GM19372 (cell line): Measurements from ENCODE around the gene MTFR2.

Experiments used
- ATAC-seq: cut with Tn5 transposase; IDR thresholded peaks from one replicate; pipeline ENCODE4 v1.9.1; 2021; ENCODE audit warnings: mild to moderate bottlenecking, low read depth, moderate library complexity; ENCODE audit not compliant: unreplicated experiment

Gene MTFR2

DNA sequence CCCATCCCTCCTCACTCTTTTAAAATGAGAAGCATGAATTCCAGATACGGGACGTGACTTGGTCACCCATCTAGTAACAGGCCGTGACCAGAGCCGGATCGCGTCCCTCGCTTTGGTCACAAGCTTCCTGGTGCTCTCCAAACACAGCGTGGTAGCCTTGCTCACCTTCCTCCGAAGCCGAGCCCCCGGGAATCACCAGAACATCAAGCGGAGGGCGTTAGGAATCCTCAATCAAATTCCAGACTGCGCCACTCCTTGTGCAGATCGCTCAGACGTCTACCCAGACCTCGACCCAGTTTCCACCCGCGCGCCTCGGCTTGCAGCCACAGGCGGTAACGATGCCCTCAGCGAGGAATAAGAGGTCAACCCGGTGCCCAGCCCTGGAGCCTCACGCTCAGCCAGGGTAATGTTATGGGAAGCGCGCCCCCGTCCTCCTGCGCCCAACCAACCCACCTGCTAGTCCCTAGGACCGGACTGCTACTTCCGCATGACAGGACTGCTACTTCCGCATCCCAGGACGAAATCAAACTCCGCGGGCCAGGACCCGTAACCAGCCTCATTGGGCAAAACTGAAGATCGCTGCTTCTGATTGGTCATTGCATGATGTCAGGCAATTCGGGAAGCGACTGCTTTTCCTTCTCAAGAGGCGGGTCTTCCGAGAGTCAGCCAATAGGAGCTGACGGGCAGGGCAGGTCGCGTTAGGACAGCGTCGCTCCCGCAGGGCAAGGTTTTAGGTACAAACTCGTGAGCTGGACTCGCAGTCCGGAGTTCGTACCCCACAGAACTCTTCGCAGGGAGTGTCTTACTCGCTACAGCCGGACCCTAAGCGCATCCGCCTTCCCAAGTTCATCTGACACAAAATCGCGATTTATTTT is at the start of gene MTFR2:
Gene MTFR2, minus strand, starts transcription at position 501 of the 875 bp plus-strand sequence. CDS start 1,212 bp downstream, outside the sequence.
- ATAC-seq, result peak; percentile 96

DNA sequence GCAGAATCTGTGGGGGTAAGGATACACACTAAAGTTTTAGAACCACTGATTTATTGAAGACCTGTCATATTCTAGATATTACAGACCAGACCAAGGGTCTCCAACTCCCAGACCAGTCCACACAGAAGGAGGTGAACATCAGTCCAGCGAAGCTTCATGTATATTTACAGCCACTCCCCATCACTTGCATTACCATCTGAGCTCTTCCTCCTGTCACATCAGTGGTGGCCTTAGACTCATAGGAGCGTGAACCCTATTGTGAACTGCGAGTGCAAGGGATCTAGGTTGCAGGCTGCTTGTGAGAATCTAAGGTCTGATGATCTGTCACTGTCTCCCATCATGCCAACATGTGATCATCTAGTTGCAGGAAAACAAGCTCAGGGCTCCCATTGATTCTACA is 44.5 kb upstream of the MTFR2 start:
- no peak for ATAC-seq

DNA sequence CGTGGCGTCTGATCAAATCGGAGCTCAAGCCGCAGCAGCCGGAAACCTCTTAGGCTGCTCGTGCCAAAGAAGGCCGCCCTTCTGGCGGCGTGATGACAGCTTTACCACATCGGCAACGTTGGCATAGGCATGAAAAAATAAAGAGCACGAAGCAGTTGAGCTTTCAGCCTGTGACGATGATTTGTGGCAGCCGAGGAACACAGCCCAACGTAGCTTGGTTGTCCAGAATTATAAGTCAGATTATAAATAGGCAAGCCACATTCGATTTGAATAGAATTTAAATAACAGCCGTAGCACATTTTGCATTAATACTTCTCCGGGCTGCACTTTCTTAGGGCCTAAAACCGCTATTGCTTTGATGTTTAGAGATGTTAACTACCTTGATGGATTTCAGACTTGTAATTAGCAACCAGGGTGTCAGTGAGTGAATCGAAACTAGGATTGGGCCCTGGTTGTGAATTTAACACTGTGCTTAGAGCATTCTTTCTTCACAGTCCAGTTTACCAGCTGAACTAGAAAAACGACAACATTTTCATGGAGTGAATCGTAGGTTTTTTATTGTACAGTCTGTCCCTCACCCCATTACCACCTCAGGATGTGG is 40.4 kb upstream of the MTFR2 start:
- peak; percentile 20 for ATAC-seq

DNA sequence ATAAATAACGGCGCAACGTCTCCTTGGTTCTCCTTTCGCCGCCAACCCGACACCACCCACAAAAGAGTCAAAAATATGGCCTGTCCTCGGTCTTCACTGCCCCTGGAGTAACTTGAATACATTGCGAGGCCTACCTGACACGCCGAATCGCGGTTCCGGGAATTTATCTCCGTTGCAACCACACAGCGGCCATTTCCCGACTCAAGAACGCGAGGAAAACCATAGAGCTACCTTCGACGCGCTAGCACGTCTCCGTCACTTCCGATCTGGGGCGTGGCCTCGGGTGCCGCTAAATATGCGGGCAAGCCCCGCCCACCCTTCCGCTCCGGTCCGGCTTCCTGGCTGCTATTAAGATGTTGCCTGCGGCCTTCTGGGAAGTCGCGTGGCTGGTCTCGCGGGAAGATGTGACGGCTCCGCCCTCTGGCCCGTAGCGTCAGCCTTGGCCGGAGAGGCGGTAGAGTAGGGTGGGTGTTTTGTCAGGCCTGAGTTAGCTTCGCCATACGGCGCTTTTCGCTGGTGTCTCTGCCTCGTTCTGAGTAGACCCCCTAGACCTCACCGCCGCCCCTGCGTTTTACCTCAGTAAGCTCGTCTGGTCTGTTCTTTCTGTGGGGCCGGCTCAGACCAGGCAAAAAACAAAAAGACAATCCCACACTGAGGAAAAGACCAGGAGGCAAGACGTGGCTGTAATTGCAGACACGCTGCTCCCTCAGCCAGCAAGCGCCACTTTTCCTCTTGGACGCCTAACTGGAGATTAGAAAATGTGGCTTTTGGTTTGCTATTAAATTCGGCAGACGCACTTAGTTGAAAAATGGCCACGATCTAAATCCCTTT is 39.7 kb upstream of the MTFR2 start, which contains the start of gene BCLAF1:
Gene BCLAF1, minus strand, starts transcription at position 268 of the 831 bp plus-strand sequence. CDS start 9,980 bp downstream, outside the sequence.
- ATAC-seq, result peak; percentile 78

DNA sequence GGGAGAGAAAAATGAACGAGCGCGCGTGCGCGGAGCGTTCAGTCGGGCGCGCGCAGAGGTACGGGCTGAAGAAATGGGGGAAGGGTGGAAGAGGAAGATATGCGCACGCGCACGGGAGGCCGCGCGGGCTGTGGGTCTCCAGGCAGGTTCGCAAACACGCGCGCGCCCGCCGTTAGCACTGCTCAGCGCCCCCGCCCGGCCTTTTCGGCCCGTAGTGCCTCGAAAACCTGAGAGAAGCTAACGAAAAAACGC is 39.1 kb upstream of the MTFR2 start:
- ATAC-seq, result peak; percentile 33

DNA sequence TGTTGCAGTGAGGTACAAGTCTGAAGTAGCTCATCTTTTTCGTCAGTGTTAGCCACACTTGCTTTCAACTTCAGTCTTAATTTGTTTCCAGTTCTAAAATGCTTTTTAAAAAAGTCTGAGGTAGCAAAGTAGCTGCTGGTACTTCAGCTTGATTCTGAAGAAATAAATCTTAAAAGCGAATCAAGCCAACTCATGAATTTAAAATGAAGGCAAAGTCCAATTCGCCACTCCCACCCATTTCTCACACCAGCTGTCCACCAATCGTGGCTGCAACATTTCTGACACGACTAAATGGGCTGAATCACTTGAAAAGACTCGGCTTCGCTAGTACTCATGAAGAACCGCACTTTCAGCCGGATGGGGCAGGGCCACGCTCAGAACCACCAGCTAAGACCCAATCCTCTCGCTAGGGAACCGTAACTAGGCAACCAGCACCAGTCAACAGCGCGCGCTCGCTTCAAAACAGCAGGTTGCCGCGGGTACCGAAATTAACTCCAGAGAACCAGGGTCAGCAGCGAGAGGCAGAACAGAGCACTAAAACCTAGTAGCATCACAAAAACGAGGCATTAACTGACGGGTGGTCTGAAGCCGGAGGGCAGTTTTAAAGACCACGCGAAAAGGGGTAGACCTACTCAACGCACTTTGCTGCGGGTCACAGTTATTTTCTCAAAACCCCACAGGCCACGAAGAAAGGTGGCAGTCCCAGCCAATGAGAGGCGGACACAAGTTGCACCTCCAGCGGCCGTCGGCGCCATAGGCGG is 38.6 kb upstream of the MTFR2 start:
- no peak for ATAC-seq

DNA sequence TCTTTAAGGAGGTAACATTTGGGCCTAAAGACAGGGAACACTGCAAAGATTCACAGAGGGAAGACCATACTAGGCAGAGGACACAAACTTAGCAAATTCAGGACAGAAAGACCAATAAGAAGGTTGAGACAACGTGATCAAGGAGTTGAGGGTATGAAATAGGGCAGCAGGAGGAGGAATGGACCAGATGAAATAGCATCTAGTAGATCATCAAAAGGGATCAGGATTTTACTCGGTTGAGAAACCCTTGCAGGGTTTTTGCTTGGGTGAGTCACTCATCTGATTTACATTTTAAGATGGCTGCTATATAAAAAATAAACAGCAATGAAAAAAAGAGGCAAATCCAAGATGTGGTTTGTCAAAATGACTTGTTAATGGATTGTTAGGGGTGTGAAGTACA is 34.8 kb upstream of the MTFR2 start:
- no peak for ATAC-seq

DNA sequence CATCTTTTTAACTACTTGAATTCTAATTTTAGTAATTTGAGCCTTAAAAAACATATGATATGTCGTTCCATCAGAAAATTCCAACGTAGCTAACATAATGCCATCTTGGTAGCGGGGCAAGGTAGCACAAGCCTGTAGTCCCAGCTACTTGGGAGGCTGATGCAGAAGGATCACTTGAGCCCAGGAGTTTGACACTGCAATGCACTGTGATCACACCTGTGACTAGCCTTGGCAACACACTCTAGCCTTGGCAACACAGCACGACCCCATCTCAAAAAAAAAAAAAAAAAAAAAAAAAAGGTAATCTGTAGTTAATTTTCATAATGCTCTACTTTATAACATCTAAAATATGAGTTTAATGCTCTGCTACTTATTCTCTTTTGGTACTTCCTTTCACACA is 32.8 kb upstream of the MTFR2 start:
- no peak for ATAC-seq

DNA sequence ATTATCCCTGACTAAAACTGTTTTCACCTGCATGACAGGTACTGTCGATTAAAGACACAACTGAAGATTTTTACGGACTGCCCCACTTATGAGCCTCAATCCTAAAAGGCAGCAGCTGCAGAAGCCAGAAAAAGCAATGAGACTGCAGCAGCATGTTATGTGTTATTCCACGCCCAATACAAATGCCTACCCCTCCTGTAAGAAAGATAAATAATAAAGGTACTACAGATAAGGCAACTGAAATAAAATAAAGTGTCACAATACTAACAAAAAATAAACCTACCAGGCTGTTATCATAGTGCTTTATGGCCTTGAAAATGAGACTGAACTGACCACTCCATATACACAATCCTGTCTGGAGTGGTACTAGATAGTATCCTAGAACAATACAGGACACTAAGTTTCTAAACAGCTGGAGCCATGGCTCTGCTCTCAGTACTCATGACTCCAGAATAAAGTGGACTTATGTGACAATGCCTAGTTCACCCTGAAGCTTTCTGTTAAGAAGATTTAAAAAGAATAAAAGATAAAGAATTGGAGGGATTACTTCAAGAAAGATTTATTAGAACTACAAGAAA is 30.0 kb upstream of the MTFR2 start:
- ATAC-seq, result no peak

DNA sequence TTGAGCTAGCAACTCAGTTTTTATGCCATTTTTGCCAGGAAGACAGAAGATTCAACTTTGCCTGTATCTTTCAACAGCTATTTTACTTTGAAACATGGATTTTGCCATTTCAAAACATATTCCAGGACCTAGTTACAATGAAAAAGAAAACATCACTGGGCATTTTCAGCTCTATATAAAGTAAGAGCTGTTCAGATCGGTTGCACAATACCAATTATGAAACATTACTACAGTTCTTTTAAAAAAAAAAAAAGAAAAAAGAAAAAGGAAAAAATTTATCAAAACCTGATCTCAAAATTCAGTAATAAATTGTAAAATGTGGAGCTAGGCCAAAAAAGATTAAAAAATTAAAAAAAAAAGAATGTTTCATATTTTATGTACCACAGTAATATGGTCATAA is 24.0 kb upstream of the MTFR2 start:
- no peak for ATAC-seq

DNA sequence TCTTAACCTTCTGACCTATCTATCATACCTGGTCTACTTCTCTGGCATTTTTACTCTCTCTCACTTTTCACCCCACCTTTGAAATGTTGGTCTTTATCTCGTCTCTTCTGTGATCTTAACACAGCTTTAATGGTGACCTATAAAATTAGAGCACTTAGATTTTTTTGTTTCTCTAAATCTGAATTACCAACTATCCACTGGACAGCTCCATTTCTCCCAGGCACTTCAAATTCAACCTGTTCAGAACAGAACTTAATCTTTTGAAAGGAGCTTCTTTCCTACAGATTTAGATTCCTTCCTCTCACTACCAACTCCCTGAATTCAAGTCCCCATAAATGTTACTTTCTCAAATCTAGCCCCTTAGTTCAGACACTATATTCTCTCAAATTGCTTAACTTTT is 15.0 kb upstream of the MTFR2 start:
- no peak for ATAC-seq

DNA sequence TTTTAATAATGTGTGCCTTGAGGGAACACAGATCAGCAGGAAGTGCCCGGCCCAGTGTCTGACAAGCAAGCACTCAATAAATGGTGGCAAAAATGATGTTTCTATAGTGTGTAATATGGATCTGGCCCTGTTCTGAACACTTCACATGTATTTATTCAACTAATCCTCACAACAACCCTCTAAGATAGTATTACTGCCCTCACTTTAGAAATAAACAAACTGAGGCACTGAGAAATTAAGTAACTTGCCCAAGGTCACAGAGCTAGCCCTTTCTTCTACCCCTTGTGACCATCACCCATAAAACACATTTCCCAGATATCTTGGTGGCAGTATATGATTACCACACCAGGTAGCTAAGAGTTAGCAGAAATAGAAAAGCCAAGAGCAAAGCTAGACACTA is 12.8 kb upstream of the MTFR2 start:
- ATAC-seq, result no peak

DNA sequence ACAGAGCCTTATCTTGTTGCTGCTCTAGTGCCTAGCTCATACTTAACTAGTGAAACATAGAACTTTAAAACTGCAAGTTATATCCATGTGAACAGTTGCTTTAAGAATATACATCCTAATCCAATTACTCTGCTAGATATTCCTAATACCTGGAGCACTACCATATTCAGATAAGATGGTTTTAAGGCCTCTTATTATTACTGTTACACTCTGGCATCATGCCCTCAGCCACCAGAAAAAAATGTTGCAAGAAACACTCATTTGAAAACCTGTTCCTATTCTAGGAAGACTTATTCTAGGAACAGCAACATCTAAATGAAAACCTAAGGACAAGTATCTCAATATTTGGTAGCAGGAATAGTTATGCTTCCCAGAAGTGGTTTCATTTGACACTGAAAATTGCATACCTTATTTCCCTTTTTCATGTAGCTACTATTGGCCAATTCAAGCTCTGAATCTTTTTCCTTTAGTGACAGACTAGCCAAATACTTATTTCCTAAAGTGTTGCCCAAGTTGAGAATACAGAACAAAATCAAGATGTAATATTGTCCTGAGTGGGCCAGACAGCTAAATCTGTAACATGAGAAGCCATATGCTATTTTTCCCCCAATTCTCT is 4.8 kb upstream of the MTFR2 start:
- no peak for ATAC-seq

DNA sequence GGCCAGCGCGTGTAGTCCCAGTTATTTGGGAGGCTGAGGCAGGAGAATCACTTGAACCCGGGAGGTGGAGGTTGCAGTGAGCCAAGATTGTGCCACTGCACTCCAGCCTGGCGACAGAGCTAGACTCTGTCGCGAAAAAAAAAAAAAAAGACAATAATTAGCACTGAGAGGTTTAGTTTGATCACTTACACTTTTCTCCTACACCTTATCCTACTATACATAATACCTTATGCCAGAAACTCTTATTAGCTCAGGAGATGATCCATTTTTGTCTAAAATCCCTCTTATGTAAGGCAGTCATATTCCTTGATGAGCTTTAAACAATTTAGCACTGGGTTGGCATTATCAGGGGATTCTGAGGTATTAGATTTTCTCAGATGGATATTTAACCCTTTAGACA is 3.6 kb upstream of the MTFR2 start:
- no peak for ATAC-seq

DNA sequence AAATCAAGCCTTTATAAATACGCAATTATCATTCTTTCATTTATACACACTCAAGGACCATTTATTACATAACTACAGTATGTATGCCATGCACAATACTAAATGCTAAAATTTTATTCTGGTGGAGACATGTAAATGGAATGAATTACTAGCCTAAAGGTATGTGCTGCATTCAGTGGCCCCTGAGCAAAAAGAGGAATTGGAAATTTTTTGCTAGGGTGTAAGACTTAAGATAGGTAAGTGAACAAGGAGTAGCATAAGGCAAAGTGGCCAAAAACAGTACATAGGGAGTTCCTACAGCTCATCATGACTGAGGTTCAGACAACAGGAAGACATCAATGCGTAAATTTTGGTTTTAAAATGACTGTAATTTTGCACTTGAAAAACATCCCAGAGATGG is 2.3 kb upstream of the MTFR2 start:
- ATAC-seq, result no peak

DNA sequence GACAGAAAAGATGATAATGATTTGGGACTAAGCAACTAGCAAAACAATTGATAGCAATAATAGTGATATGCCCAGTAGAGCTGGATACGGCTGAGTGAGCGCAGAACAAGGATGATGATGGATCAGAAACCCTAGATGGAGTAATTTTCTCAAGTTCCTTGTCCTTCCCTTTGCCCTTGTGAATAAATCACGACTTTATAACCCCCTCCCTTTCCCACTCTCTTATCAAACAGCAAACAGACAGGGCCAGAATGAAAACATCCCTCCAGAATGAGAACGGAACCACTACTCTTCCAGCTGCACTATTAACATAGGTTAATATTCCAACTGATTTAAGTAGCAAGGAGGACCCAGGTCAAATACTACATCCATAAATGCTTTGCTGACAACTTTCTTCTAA is 1.3 kb upstream of the MTFR2 start:
- ATAC-seq, result no peak

DNA sequence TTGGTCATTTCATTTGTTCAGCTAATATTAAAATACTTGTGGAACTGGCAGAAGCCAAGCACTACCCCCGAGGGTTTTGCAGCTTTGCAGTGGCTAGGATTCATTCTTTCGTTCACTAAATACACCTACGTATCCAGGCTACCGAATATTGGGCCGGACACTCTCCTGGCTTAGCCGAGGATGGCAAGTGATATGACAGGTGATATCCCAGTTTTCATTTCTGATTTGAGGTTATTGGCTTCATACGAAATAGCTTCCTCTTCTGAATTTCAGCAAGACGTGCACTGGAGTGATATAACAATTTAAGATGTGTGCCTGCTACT is 536 bp upstream of the MTFR2 start:
- ATAC-seq, result peak; percentile 1

DNA sequence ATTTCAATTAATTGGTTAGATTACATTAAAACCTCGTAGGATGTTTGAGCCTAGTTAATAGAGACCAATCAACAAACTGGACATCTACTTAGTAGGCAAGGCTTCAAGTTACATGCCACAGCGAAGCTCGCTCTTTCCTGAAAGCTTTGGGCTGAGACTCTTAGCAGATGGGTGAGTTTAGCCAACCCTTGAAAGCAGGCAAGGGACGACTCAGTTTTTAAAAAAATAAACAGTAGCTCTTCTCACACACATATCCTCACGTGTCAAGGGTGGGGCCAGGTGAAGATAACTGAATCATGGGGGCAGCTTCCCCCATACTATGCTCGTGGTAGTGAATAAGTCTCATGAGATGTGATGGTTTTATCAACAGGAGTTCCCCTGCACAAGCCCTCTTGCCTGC is 775 bp downstream of the MTFR2 start:
- ATAC-seq, result no peak

DNA sequence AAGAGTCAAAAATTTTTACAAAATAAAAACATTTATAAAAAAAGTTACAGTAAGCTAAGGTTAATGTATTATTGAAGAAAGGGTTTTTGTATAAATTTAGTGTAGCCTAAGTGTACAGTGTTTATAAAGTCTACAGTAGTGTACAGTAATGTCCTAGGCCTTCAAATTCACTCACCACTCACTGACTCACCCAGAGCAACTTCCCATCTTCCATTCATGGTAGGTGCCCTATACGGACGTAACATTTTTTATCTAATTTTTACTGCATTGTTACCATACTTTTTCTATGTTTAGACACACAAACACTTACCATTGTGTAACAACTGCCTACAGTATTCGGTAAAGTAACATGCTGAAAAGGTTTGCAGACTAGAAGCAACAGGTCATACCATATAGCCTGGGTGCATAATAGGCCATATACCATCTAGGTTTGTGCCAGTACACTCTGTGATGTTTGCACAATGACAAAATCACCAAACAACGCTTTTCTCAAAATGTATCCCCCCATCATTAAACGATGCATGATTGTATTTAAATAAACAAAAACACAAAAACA is 6.0 kb downstream of the MTFR2 start:
- ATAC-seq, result no peak
